IMR-90 (cell line): Measurements from ENCODE around the gene CPEB2. TPM values are rescaled to one million over a fixed set of nuclear protein-coding genes. Genes with fewer than 3 reads are reported as not detected.

Experiments
- ATAC-seq: fragments of 200-7000 bp; cut with Tn5 transposase; 2 replicates; pipeline ENCODE4 v1.9.1; 2020; ENCODE audit warnings: low read depth, mild to moderate bottlenecking, moderate library complexity
- BruUV-seq: library from RNA; stranded (reverse); fragments of 400-500 nt; replicated peaks from 2 replicates; lab custom pipeline; 2021; lab: Mats Ljungman, UMichigan
- CTCF ChIA-PET: fragments of 300-600 bp; formaldehyde crosslinking; extraction: SDS; loops from one replicate; lab custom pipeline; 2021; ENCODE audit warnings: antibody characterized with exemption; lab: Yijun Ruan, JAX
- POLR2A ChIA-PET: fragments of 300-600 bp; sonication (Branson Sonifier 250); formaldehyde crosslinking; loops from one replicate; lab custom pipeline; 2022; ENCODE audit warnings: antibody characterized with exemption; ENCODE audit not compliant: unreplicated experiment; lab: Charles Lee
- DNase-seq: peaks from one replicate; pipeline ENCODE4 v3.0.0; 2013
- H2AFZ ChIP-seq: replicated peaks from 2 replicates; pipeline ENCODE3; 2013; ENCODE audit warnings: low read length, mild to moderate bottlenecking; ENCODE audit not compliant: poor library complexity
- H2AK5ac ChIP-seq: 2 replicates; pipeline ENCODE4 v1.6.1; 2013; ENCODE audit warnings: low read depth, low read length, inconsistent platforms
- H2AK9ac ChIP-seq: replicated peaks from 2 replicates; pipeline ENCODE3; 2013; ENCODE audit warnings: mild to moderate bottlenecking, low read depth, low read length, moderate library complexity; ENCODE audit not compliant: poor library complexity
- H2BK120ac ChIP-seq: 2 replicates; pipeline ENCODE4 v1.6.1; 2013; ENCODE audit warnings: low read depth, low read length, inconsistent platforms
- H2BK15ac ChIP-seq: 3 replicates; pipeline ENCODE4 v1.6.1; 2013; ENCODE audit warnings: low read depth, low read length, inconsistent platforms
- H2BK20ac ChIP-seq: 2 replicates; pipeline ENCODE4 v1.6.1; 2013; ENCODE audit warnings: low read depth, mild to moderate bottlenecking, inconsistent platforms, low read length, moderate library complexity
- H2BK5ac ChIP-seq: 2 replicates; pipeline ENCODE4 v1.6.1; 2013; ENCODE audit warnings: mild to moderate bottlenecking, low read depth, low read length, inconsistent platforms; ENCODE audit not compliant: poor library complexity, severe bottlenecking
- H3K14ac ChIP-seq: replicated peaks from 2 replicates; pipeline ENCODE4 v1.6.1; 2013; ENCODE audit warnings: low read depth, low read length, inconsistent platforms
- H3K18ac ChIP-seq: 2 replicates; pipeline ENCODE4 v1.6.1; 2013; ENCODE audit warnings: low read depth, low read length, control low read depth
- H3K23ac ChIP-seq: 2 replicates; pipeline ENCODE4 v1.6.1; 2013; ENCODE audit warnings: low read depth, low read length, inconsistent platforms
- H3K27ac ChIP-seq: 2 replicates; pipeline ENCODE4 v1.5.1; 2013; ENCODE audit warnings: mild to moderate bottlenecking, control low read depth, low read length; ENCODE audit not compliant: insufficient read depth
- H3K27me3 ChIP-seq: 2 replicates; pipeline ENCODE4 v1.6.1; 2013; ENCODE audit warnings: low read length; ENCODE audit not compliant: control insufficient read depth, insufficient read depth
- H3K36me3 ChIP-seq: 2 replicates; pipeline ENCODE4 v1.6.1; 2013; ENCODE audit warnings: low read length, mixed read lengths; ENCODE audit not compliant: control insufficient read depth, insufficient read depth
- H3K4ac ChIP-seq: 2 replicates; pipeline ENCODE4 v1.6.1; 2013; ENCODE audit warnings: low read depth, low read length, inconsistent platforms
- H3K4me1 ChIP-seq: 2 replicates; pipeline ENCODE4 v1.6.1; 2013; ENCODE audit warnings: low read length, mixed read lengths; ENCODE audit not compliant: control insufficient read depth, insufficient read depth
- H3K4me2 ChIP-seq: 2 replicates; pipeline ENCODE4 v1.6.1; 2013; ENCODE audit warnings: low read depth, mild to moderate bottlenecking, control low read depth, low read length, moderate library complexity
- H3K4me3 ChIP-seq: 2 replicates; pipeline ENCODE4 v1.5.1; 2013; ENCODE audit warnings: low read depth, mild to moderate bottlenecking, control low read depth, low read length, moderate library complexity; ENCODE audit not compliant: insufficient read depth
- H3K56ac ChIP-seq: 2 replicates; pipeline ENCODE4 v1.6.1; 2013; ENCODE audit warnings: low read length, inconsistent platforms; ENCODE audit not compliant: insufficient read depth; ENCODE audit errors: extremely low read depth
- H3K79me1 ChIP-seq, 2 experiments: 2 replicates each; pipeline ENCODE4 v1.6.1; 2013; ENCODE audit warnings: low read length in 2 of 2, inconsistent platforms in 1 of 2, low read depth in 1 of 2
- H3K9ac ChIP-seq: 2 replicates; pipeline ENCODE4 v1.6.1; 2013; ENCODE audit warnings: low read depth, low read length, control low read depth
- H3K9me1 ChIP-seq: 2 replicates; pipeline ENCODE4 v1.6.1; 2013; ENCODE audit warnings: low read length, inconsistent platforms; ENCODE audit not compliant: insufficient read depth
- H3K9me3 ChIP-seq: 2 replicates; pipeline ENCODE4 v1.6.1; 2013; ENCODE audit warnings: low read length; ENCODE audit not compliant: control insufficient read depth, insufficient read depth
- H4K20me1 ChIP-seq: 2 replicates; pipeline ENCODE4 v1.6.1; 2013; ENCODE audit warnings: low read length, inconsistent platforms; ENCODE audit not compliant: insufficient read depth
- H4K5ac ChIP-seq: 2 replicates; pipeline ENCODE4 v1.6.1; 2013; ENCODE audit warnings: mild to moderate bottlenecking, low read depth, low read length, control low read depth
- H4K8ac ChIP-seq, 2 experiments: 2 replicates each; pipeline ENCODE4 v1.6.1; 2013; ENCODE audit warnings: low read depth in 2 of 2, low read length in 2 of 2, control low read depth in 1 of 2, inconsistent platforms in 1 of 2
- H4K91ac ChIP-seq: 2 replicates; pipeline ENCODE4 v1.6.1; 2013; ENCODE audit warnings: low read depth, low read length, inconsistent platforms; ENCODE audit not compliant: insufficient read depth
- BHLHE40 ChIP-seq: fragments of 150-350 bp; IDR thresholded peaks from 2 replicates; pipeline ENCODE4 v1.6.1; 2016; ENCODE audit warnings: mild to moderate bottlenecking, low read depth, low read length
- CEBPB ChIP-seq: IDR thresholded peaks from 2 replicates; pipeline ENCODE4 v1.6.1; 2012; ENCODE audit warnings: low read depth, low read length, improper control_type of control experiment
- CHD1 ChIP-seq: IDR thresholded peaks from 2 replicates; pipeline ENCODE4 v1.6.1; 2012; ENCODE audit warnings: low read depth, low read length, improper control_type of control experiment
- CTCF ChIP-seq: conservative IDR thresholded peaks from 2 replicates; pipeline ENCODE4 v1.5.1; 2012; ENCODE audit warnings: mild to moderate bottlenecking, low read depth, low read length, improper control_type of control experiment
- ELK1 ChIP-seq: fragments of 150-350 bp; IDR thresholded peaks from 2 replicates; pipeline ENCODE4 v1.6.1; 2016; ENCODE audit warnings: low read depth, mild to moderate bottlenecking, low read length, moderate library complexity, borderline replicate concordance
- MAFK ChIP-seq: IDR thresholded peaks from 2 replicates; pipeline ENCODE4 v1.6.1; 2012; ENCODE audit warnings: low read depth, low read length, improper control_type of control experiment
- MXI1 ChIP-seq: IDR thresholded peaks from 2 replicates; pipeline ENCODE4 v1.6.1; 2012; ENCODE audit warnings: low read depth, mild to moderate bottlenecking, low read length, moderate library complexity, borderline replicate concordance
- NFE2L2 ChIP-seq: fragments of 150-350 bp; IDR thresholded peaks from 2 replicates; pipeline ENCODE4 v1.6.1; 2016; ENCODE audit warnings: low read depth, mild to moderate bottlenecking, low read length
- RAD21 ChIP-seq: IDR thresholded peaks from 2 replicates; pipeline ENCODE4 v1.6.1; 2012; ENCODE audit warnings: low read length, improper control_type of control experiment
- RFX5 ChIP-seq: IDR thresholded peaks from 2 replicates; pipeline ENCODE4 v1.8.0; 2012; ENCODE audit warnings: low read depth, mild to moderate bottlenecking, low read length, moderate library complexity
- USF2 ChIP-seq: fragments of 150-350 bp; IDR thresholded peaks from 2 replicates; pipeline ENCODE4 v1.6.1; 2017; ENCODE audit warnings: mild to moderate bottlenecking, antibody characterized with exemption, low read length, low read depth
- WGBS, 2 experiments: methylation state at CpG; one replicate each; pipeline versions ENCODE4 v1.1.5 to v1.1.7; 2013; ENCODE audit warnings: missing lambda C conversion rate in 2 of 2; ENCODE audit not compliant: insufficient read length in 1 of 2; ENCODE audit errors: extremely low coverage in 2 of 2; 5-methylcytosine and 5-hydroxymethylcytosine counted together
- dilution Hi-C: fragments of 300-500 bp; cut with HindIII; formaldehyde crosslinking; loops from one replicate; pipeline ENCODE4 v1.14.3; 2018; ENCODE audit warnings: low sequenced_read_pairs; ENCODE audit not compliant: unreplicated experiment
- in situ Hi-C: fragments of 300-500 bp; cut with MboI; formaldehyde crosslinking; loops from 3 replicates; pipeline ENCODE4 v1.14.3; 2019; ENCODE audit warnings: low sequenced_read_pairs, inconsistent platforms, mixed read lengths
- intact Hi-C: fragments of 100-400 bp; cut with micrococcal nuclease; formaldehyde crosslinking; loops from 2 replicates; pipeline ENCODE4 v1.10.0; 2022
- polyA plus RNA-seq, 3 experiments: library from polyadenylated mRNA; depleted of rRNA; stranded (reverse); fragments of >200 nt; gene quantifications; 2 replicates each; pipeline ENCODE4 v1.2.3, GENCODE V29; 2012; ENCODE audit warnings: low replicate concordance in 1 of 3
- total RNA-seq: library from RNA; depleted of rRNA; stranded (reverse); fragments of >200 nt; gene quantifications from 2 replicates; pipeline ENCODE4 v1.2.3, GENCODE V29; 2012

The CPEB2 gene
- total and polyA plus RNA-seq, 2 of the 4 experiments (the other 2 are of a cell fraction) = 10.6 to 12.0 TPM

- CTCF ChIA-PET = interaction anchor here (0.6 kb wide), 1 partner anchor 844 kb away, joined by 3 read pairs; no protein-coding TSS in a partner anchor
- Histone ChIP-seq H3K14ac (no peak overlapping the region), H3K23ac (peak overlapping the region; percentile 96; the same call in 1 of the 2 replicates), H3K79me1 (peaks cover 0 to 18% of the 10 kb centered on the region in 2 experiments), H2BK5ac (peak overlapping the region; percentile 84), H2AK9ac (no peak overlapping the region), H3K4ac (no peak overlapping the region), H4K20me1 (peaks cover 21% of the 10 kb centered on the region), H3K9me1 (no peaks in the 10 kb centered on the region), H4K8ac (no peak overlapping the region), H3K18ac (peak overlapping the region; percentile 26; the same call in 1 of the 2 replicates), H3K4me1 (no peaks in the 10 kb centered on the region), H3K56ac (peak overlapping the region; percentile 87; the same call in 1 of the 2 replicates), H3K4me2 (peak overlapping the region; percentile 90), H3K27me3 (no peaks in the 10 kb centered on the region), H3K4me3 (peak overlapping the region; percentile 69), H2BK20ac (no peak overlapping the region), H2AK5ac (no peak overlapping the region), H4K91ac (no peak overlapping the region), H3K27ac (no peak overlapping the region), H3K36me3 (peaks cover 8% of the 10 kb centered on the region), H2AFZ (no peak overlapping the region), H3K9me3 (no peaks in the 10 kb centered on the region), H2BK15ac (no peak overlapping the region), H3K9ac (peak overlapping the region; percentile 86; the same call in 1 of the 2 replicates), H4K5ac (no peak overlapping the region), H2BK120ac (no peak overlapping the region)
- TSS peak; percentile 15 for BruUV-seq
- no CpG with 5 or more reads among the region's 4 CpGs for WGBS, 2 experiments
- POLR2A ChIA-PET = interaction anchor here (0.7 kb wide), 1 partner anchor 1356 kb away, joined by 5 read pairs; no protein-coding TSS in a partner anchor
- no peak for TF ChIP-seq MAFK
- no peak for TF ChIP-seq BHLHE40
- TF ChIP-seq ELK1 = no peak
- TF ChIP-seq RAD21 = no peak
- no peak for TF ChIP-seq USF2
- TF ChIP-seq CHD1 = no peak
- TF ChIP-seq RFX5 = no peak
- TF ChIP-seq CTCF = no peak
- TF ChIP-seq NFE2L2 = no peak
- no peak for TF ChIP-seq MXI1
- no peak for TF ChIP-seq CEBPB
- DNase-seq (no peak), ATAC-seq (no peak)
- dilution Hi-C loops = no loop called here
- intact Hi-C loops = no loop called here
- in situ Hi-C loops = loop anchor here (10.0 to 25.0 kb wide), 4 partner anchors 682 to 1351 kb away; partner anchors contain the start of gene FAM200B
These were observed 3.3 kb downstream of the CPEB2 start for GRCh38 chr4:15005474-15006115.
